IMR-90 (cell line): ENCODE results near the gene HTR2A. TPM values are rescaled to one million over a fixed set of nuclear protein-coding genes. Genes with fewer than 3 reads are reported as not detected.

Experiments used
- ATAC-seq: fragments of 200-7000 bp; cut with Tn5 transposase; 2 replicates; pipeline ENCODE4 v1.9.1; 2020; ENCODE audit warnings: low read depth, mild to moderate bottlenecking, moderate library complexity
- BruUV-seq: library from RNA; stranded (reverse); fragments of 400-500 nt; replicated peaks from 2 replicates; lab custom pipeline; 2021; lab: Mats Ljungman, UMichigan
- CTCF ChIA-PET: fragments of 300-600 bp; formaldehyde crosslinking; extraction: SDS; loops from one replicate; lab custom pipeline; 2021; ENCODE audit warnings: antibody characterized with exemption; lab: Yijun Ruan, JAX
- POLR2A ChIA-PET: fragments of 300-600 bp; sonication (Branson Sonifier 250); formaldehyde crosslinking; loops from one replicate; lab custom pipeline; 2022; ENCODE audit warnings: antibody characterized with exemption; ENCODE audit not compliant: unreplicated experiment; lab: Charles Lee
- DNase-seq: peaks from one replicate; pipeline ENCODE4 v3.0.0; 2013
- H2AFZ ChIP-seq: replicated peaks from 2 replicates; pipeline ENCODE3; 2013; ENCODE audit warnings: low read length, mild to moderate bottlenecking; ENCODE audit not compliant: poor library complexity
- H2AK5ac ChIP-seq: 2 replicates; pipeline ENCODE4 v1.6.1; 2013; ENCODE audit warnings: low read depth, low read length, inconsistent platforms
- H2AK9ac ChIP-seq: replicated peaks from 2 replicates; pipeline ENCODE3; 2013; ENCODE audit warnings: mild to moderate bottlenecking, low read depth, low read length, moderate library complexity; ENCODE audit not compliant: poor library complexity
- H2BK120ac ChIP-seq: 2 replicates; pipeline ENCODE4 v1.6.1; 2013; ENCODE audit warnings: low read depth, low read length, inconsistent platforms
- H2BK15ac ChIP-seq: 3 replicates; pipeline ENCODE4 v1.6.1; 2013; ENCODE audit warnings: low read depth, low read length, inconsistent platforms
- H2BK20ac ChIP-seq: 2 replicates; pipeline ENCODE4 v1.6.1; 2013; ENCODE audit warnings: low read depth, mild to moderate bottlenecking, inconsistent platforms, low read length, moderate library complexity
- H2BK5ac ChIP-seq: 2 replicates; pipeline ENCODE4 v1.6.1; 2013; ENCODE audit warnings: mild to moderate bottlenecking, low read depth, low read length, inconsistent platforms; ENCODE audit not compliant: poor library complexity, severe bottlenecking
- H3K14ac ChIP-seq: replicated peaks from 2 replicates; pipeline ENCODE4 v1.6.1; 2013; ENCODE audit warnings: low read depth, low read length, inconsistent platforms
- H3K18ac ChIP-seq: 2 replicates; pipeline ENCODE4 v1.6.1; 2013; ENCODE audit warnings: low read depth, low read length, control low read depth
- H3K23ac ChIP-seq: 2 replicates; pipeline ENCODE4 v1.6.1; 2013; ENCODE audit warnings: low read depth, low read length, inconsistent platforms
- H3K27ac ChIP-seq: 2 replicates; pipeline ENCODE4 v1.5.1; 2013; ENCODE audit warnings: mild to moderate bottlenecking, control low read depth, low read length; ENCODE audit not compliant: insufficient read depth
- H3K27me3 ChIP-seq: 2 replicates; pipeline ENCODE4 v1.6.1; 2013; ENCODE audit warnings: low read length; ENCODE audit not compliant: control insufficient read depth, insufficient read depth
- H3K36me3 ChIP-seq: 2 replicates; pipeline ENCODE4 v1.6.1; 2013; ENCODE audit warnings: low read length, mixed read lengths; ENCODE audit not compliant: control insufficient read depth, insufficient read depth
- H3K4ac ChIP-seq: 2 replicates; pipeline ENCODE4 v1.6.1; 2013; ENCODE audit warnings: low read depth, low read length, inconsistent platforms
- H3K4me1 ChIP-seq: 2 replicates; pipeline ENCODE4 v1.6.1; 2013; ENCODE audit warnings: low read length, mixed read lengths; ENCODE audit not compliant: control insufficient read depth, insufficient read depth
- H3K4me2 ChIP-seq: 2 replicates; pipeline ENCODE4 v1.6.1; 2013; ENCODE audit warnings: low read depth, mild to moderate bottlenecking, control low read depth, low read length, moderate library complexity
- H3K4me3 ChIP-seq: 2 replicates; pipeline ENCODE4 v1.5.1; 2013; ENCODE audit warnings: low read depth, mild to moderate bottlenecking, control low read depth, low read length, moderate library complexity; ENCODE audit not compliant: insufficient read depth
- H3K56ac ChIP-seq: 2 replicates; pipeline ENCODE4 v1.6.1; 2013; ENCODE audit warnings: low read length, inconsistent platforms; ENCODE audit not compliant: insufficient read depth; ENCODE audit errors: extremely low read depth
- H3K79me1 ChIP-seq, 2 experiments: 2 replicates each; pipeline ENCODE4 v1.6.1; 2013; ENCODE audit warnings: low read length in 2 of 2, inconsistent platforms in 1 of 2, low read depth in 1 of 2
- H3K9ac ChIP-seq: 2 replicates; pipeline ENCODE4 v1.6.1; 2013; ENCODE audit warnings: low read depth, low read length, control low read depth
- H3K9me1 ChIP-seq: 2 replicates; pipeline ENCODE4 v1.6.1; 2013; ENCODE audit warnings: low read length, inconsistent platforms; ENCODE audit not compliant: insufficient read depth
- H3K9me3 ChIP-seq: 2 replicates; pipeline ENCODE4 v1.6.1; 2013; ENCODE audit warnings: low read length; ENCODE audit not compliant: control insufficient read depth, insufficient read depth
- H4K20me1 ChIP-seq: 2 replicates; pipeline ENCODE4 v1.6.1; 2013; ENCODE audit warnings: low read length, inconsistent platforms; ENCODE audit not compliant: insufficient read depth
- H4K5ac ChIP-seq: 2 replicates; pipeline ENCODE4 v1.6.1; 2013; ENCODE audit warnings: mild to moderate bottlenecking, low read depth, low read length, control low read depth
- H4K8ac ChIP-seq, 2 experiments: 2 replicates each; pipeline ENCODE4 v1.6.1; 2013; ENCODE audit warnings: low read depth in 2 of 2, low read length in 2 of 2, control low read depth in 1 of 2, inconsistent platforms in 1 of 2
- H4K91ac ChIP-seq: 2 replicates; pipeline ENCODE4 v1.6.1; 2013; ENCODE audit warnings: low read depth, low read length, inconsistent platforms; ENCODE audit not compliant: insufficient read depth
- BHLHE40 ChIP-seq: fragments of 150-350 bp; IDR thresholded peaks from 2 replicates; pipeline ENCODE4 v1.6.1; 2016; ENCODE audit warnings: mild to moderate bottlenecking, low read depth, low read length
- CEBPB ChIP-seq: IDR thresholded peaks from 2 replicates; pipeline ENCODE4 v1.6.1; 2012; ENCODE audit warnings: low read depth, low read length, improper control_type of control experiment
- CHD1 ChIP-seq: IDR thresholded peaks from 2 replicates; pipeline ENCODE4 v1.6.1; 2012; ENCODE audit warnings: low read depth, low read length, improper control_type of control experiment
- ELK1 ChIP-seq: fragments of 150-350 bp; IDR thresholded peaks from 2 replicates; pipeline ENCODE4 v1.6.1; 2016; ENCODE audit warnings: low read depth, mild to moderate bottlenecking, low read length, moderate library complexity, borderline replicate concordance
- FOS ChIP-seq: fragments of 150-350 bp; IDR thresholded peaks from 2 replicates; pipeline ENCODE4 v1.6.1; 2016; ENCODE audit warnings: low read depth, low read length
- MAZ ChIP-seq: IDR thresholded peaks from 2 replicates; pipeline ENCODE4 v1.6.1; 2012; ENCODE audit warnings: low read depth, mild to moderate bottlenecking, low read length, improper control_type of control experiment, moderate library complexity, borderline replicate concordance
- NFE2L2 ChIP-seq: fragments of 150-350 bp; IDR thresholded peaks from 2 replicates; pipeline ENCODE4 v1.6.1; 2016; ENCODE audit warnings: low read depth, mild to moderate bottlenecking, low read length
- POLR2A ChIP-seq: IDR thresholded peaks from 2 replicates; pipeline ENCODE4 v1.6.1; 2012; ENCODE audit warnings: mild to moderate bottlenecking, low read depth, low read length
- RAD21 ChIP-seq: IDR thresholded peaks from 2 replicates; pipeline ENCODE4 v1.6.1; 2012; ENCODE audit warnings: low read length, improper control_type of control experiment
- RCOR1 ChIP-seq: IDR thresholded peaks from 2 replicates; pipeline ENCODE4 v1.6.1; 2012; ENCODE audit warnings: mild to moderate bottlenecking, low read length, improper control_type of control experiment; ENCODE audit not compliant: insufficient replicate concordance
- RFX5 ChIP-seq: IDR thresholded peaks from 2 replicates; pipeline ENCODE4 v1.8.0; 2012; ENCODE audit warnings: low read depth, mild to moderate bottlenecking, low read length, moderate library complexity
- SMC3 ChIP-seq: fragments of 150-350 bp; IDR thresholded peaks from 2 replicates; pipeline ENCODE4 v1.6.1; 2016; ENCODE audit warnings: low read depth, mild to moderate bottlenecking, antibody characterized with exemption, low read length, moderate library complexity
- WGBS, 2 experiments: methylation state at CpG; one replicate each; pipeline versions ENCODE4 v1.1.5 to v1.1.7; 2013; ENCODE audit warnings: missing lambda C conversion rate in 2 of 2; ENCODE audit not compliant: insufficient read length in 1 of 2; ENCODE audit errors: extremely low coverage in 2 of 2; 5-methylcytosine and 5-hydroxymethylcytosine counted together
- dilution Hi-C: fragments of 300-500 bp; cut with HindIII; formaldehyde crosslinking; loops from one replicate; pipeline ENCODE4 v1.14.3; 2018; ENCODE audit warnings: low sequenced_read_pairs; ENCODE audit not compliant: unreplicated experiment
- in situ Hi-C: fragments of 300-500 bp; cut with MboI; formaldehyde crosslinking; loops from 3 replicates; pipeline ENCODE4 v1.14.3; 2019; ENCODE audit warnings: low sequenced_read_pairs, inconsistent platforms, mixed read lengths
- intact Hi-C: fragments of 100-400 bp; cut with micrococcal nuclease; formaldehyde crosslinking; loops from 2 replicates; pipeline ENCODE4 v1.10.0; 2022
- polyA plus RNA-seq, 3 experiments: library from polyadenylated mRNA; depleted of rRNA; stranded (reverse); fragments of >200 nt; gene quantifications; 2 replicates each; pipeline ENCODE4 v1.2.3, GENCODE V29; 2012; ENCODE audit warnings: low replicate concordance in 1 of 3
- total RNA-seq: library from RNA; depleted of rRNA; stranded (reverse); fragments of >200 nt; gene quantifications from 2 replicates; pipeline ENCODE4 v1.2.3, GENCODE V29; 2012
- TF ChIP-seq, protein P1 (sequence below): conservative IDR thresholded peaks from 2 replicates; pipeline ENCODE4 v1.5.1; 2012; ENCODE audit warnings: mild to moderate bottlenecking, low read depth, low read length, improper control_type of control experiment

Gene HTR2A
- total and polyA plus RNA-seq, 2 of the 4 experiments (the other 2 are of a cell fraction) = 0.02 TPM; not detected in 1

GRCh38 chr13:46874006-46874405, 22.8 kb downstream of the HTR2A start:
- ChIA-PET CTCF (no interaction called here), POLR2A (no interaction called here)
- Histone ChIP-seq H3K4ac (no peak overlapping the region), H2AK9ac (no peak overlapping the region), H3K23ac (no peak overlapping the region), H3K18ac (no peak overlapping the region), H3K79me1 (no peaks in the 10 kb centered on the region), H2BK120ac (no peak overlapping the region), H2BK5ac (no peak overlapping the region), H4K8ac (no peak overlapping the region), H3K9ac (no peak overlapping the region), H2AFZ (no peak overlapping the region), H2AK5ac (no peak overlapping the region), H3K36me3 (no peaks in the 10 kb centered on the region), H3K9me3 (no peaks in the 10 kb centered on the region), H2BK20ac (no peak overlapping the region), H3K27ac (no peak overlapping the region), H4K20me1 (no peaks in the 10 kb centered on the region), H2BK15ac (no peak overlapping the region), H3K56ac (no peak overlapping the region), H3K27me3 (peaks cover 13% of the 10 kb centered on the region), H3K4me3 (no peak overlapping the region), H3K9me1 (no peaks in the 10 kb centered on the region), H3K14ac (no peak overlapping the region), H4K5ac (no peak overlapping the region), H3K4me1 (no peaks in the 10 kb centered on the region), H3K4me2 (no peak overlapping the region), H4K91ac (no peak overlapping the region)
- in situ Hi-C loops = no loop called here
- BruUV-seq = no TSS peak
- 57% methylated on average over 2 of the region's 5 CpGs; no CpG with 5 or more reads in 1 of the 2 experiments for WGBS, 2 experiments
- TF ChIP-seq CHD1 (no peak), CEBPB (no peak), POLR2A (no peak), ELK1 (no peak), FOS (no peak), RFX5 (no peak), BHLHE40 (no peak), MAZ (no peak), SMC3 (no peak), RCOR1 (no peak), NFE2L2 (no peak), RAD21 (no peak)
- TF ChIP-seq, protein P1, sequence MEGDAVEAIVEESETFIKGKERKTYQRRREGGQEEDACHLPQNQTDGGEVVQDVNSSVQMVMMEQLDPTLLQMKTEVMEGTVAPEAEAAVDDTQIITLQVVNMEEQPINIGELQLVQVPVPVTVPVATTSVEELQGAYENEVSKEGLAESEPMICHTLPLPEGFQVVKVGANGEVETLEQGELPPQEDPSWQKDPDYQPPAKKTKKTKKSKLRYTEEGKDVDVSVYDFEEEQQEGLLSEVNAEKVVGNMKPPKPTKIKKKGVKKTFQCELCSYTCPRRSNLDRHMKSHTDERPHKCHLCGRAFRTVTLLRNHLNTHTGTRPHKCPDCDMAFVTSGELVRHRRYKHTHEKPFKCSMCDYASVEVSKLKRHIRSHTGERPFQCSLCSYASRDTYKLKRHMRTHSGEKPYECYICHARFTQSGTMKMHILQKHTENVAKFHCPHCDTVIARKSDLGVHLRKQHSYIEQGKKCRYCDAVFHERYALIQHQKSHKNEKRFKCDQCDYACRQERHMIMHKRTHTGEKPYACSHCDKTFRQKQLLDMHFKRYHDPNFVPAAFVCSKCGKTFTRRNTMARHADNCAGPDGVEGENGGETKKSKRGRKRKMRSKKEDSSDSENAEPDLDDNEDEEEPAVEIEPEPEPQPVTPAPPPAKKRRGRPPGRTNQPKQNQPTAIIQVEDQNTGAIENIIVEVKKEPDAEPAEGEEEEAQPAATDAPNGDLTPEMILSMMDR = no peak
- DNase-seq = no peak
- intact Hi-C loops = no loop called here
- no peak for ATAC-seq
- dilution Hi-C loops = no loop called here
